ENCODE measurements around the gene TRAF5.

GRCh38 chr1:211339631-211340041 is 13.0 kb downstream of the TRAF5 start:
- TF ChIP-seq ATF3 (IDR thresholded peaks at IDR 0.05), result no peak
- no peak for TF ChIP-seq CTCF (IDR thresholded peaks at IDR 0.05; ENCODE audit: low read depth, low read length, missing input control)
- TF ChIP-seq MAX (IDR thresholded peaks at IDR 0.05), result no peak
- TF ChIP-seq EGR1 (IDR thresholded peaks at IDR 0.05; ENCODE audit: low read depth in 2 of 2), result no peak
- TF ChIP-seq RAD21 (IDR thresholded peaks at IDR 0.05), result no peak
- no peak for TF ChIP-seq TAF1 (conservative IDR thresholded peaks at IDR 0.05)
- TF ChIP-seq REST (IDR thresholded peaks at IDR 0.05), result no peak
- TF ChIP-seq GABPA (IDR thresholded peaks at IDR 0.05 in 1 of 2, conservative IDR thresholded peaks at IDR 0.05 in 1 of 2), result no peak
- TF ChIP-seq FOXA1 (IDR thresholded peaks at IDR 0.05), result no peak
- no peak for TF ChIP-seq SP1 (IDR thresholded peaks at IDR 0.05)
